HG03159 (cell line): ENCODE measurements around the gene SORD.
A peak's percentile ranks its signal among the peaks of the same experiment; 100 is the strongest.

Experiments used
- ATAC-seq: cut with Tn5 transposase; IDR thresholded peaks from one replicate; pipeline ENCODE4 v1.9.1; 2021; ENCODE audit warnings: mild to moderate bottlenecking, moderate library complexity; ENCODE audit not compliant: unreplicated experiment

The SORD gene

GRCh38 chr15:45114751-45115085 is 91.7 kb downstream of the SORD start:
- no peak for ATAC-seq

GRCh38 chr15:45115312-45115820 is 92.4 kb downstream of the SORD start:
- no peak for ATAC-seq

- no peak for ATAC-seq
Measured at GRCh38 chr15:45116006-45116481, 93.0 kb downstream of the SORD start.

- no peak for ATAC-seq
Measured at GRCh38 chr15:45116482-45117307, 93.7 kb downstream of the SORD start.

- ATAC-seq: no peak
Measured at GRCh38 chr15:45117308-45118130, 94.5 kb downstream of the SORD start.

- peak; percentile 95 for ATAC-seq
Measured at GRCh38 chr15:45118131-45118588, 95.2 kb downstream of the SORD start.

GRCh38 chr15:45118996-45119395 is 96.0 kb downstream of the SORD start:
- no peak for ATAC-seq

- no peak for ATAC-seq
Measured at GRCh38 chr15:45120081-45120972, 97.3 kb downstream of the SORD start.

- ATAC-seq: no peak
Measured at GRCh38 chr15:45121020-45121419, 98.0 kb downstream of the SORD start.

GRCh38 chr15:45121706-45122417 is 98.9 kb downstream of the SORD start:
- ATAC-seq: no peak

GRCh38 chr15:45122719-45123118 is 99.7 kb downstream of the SORD start:
- ATAC-seq: no peak

GRCh38 chr15:45123397-45123796 is 100.4 kb downstream of the SORD start:
- no peak for ATAC-seq

- no peak for ATAC-seq
Measured at GRCh38 chr15:45126535-45127158, 103.7 kb downstream of the SORD start.
